ENCODE results near the gene BTG4.

The BTG4 gene

GRCh38 chr11:111460856-111461255 lies 51.3 kb downstream of the BTG4 start:
- DNase-seq (ENCODE audit: low read depth, low spot score): peak; percentile 26
- no peak for TF ChIP-seq CTCF (IDR thresholded peaks at IDR 0.05; ENCODE audit: low read depth, low read length)
- H3K4me3 ChIP-seq (ENCODE audit: low read depth, low read length): no peak overlapping the region
- in situ Hi-C loops (cut with HindIII; ENCODE audit: low sequenced_read_pairs): no loop called here

DNA sequence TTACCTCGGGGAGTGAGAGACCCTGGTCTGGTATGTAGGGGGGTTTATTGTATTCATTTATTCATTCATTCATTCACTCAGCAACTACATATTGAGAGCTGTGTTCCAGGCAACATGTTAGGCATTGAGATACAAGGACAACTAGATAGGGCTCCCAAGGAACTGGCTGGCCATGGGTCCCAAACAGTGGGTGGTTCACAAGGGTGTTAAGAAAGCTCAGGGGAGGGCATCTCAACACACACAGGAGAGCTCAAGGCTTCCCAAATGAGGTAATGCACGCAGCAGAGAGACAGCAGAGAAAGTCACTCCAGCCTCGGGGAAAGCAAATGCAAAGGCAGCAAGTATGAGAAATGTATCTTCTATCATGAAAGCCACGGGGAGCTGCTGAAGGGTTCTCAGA lies 51.8 kb downstream of the BTG4 start:
- DNase-seq (ENCODE audit: low read depth, low spot score): no peak
- no peak overlapping the region for H3K4me3 ChIP-seq (ENCODE audit: low read depth, low read length)
- TF ChIP-seq CTCF (IDR thresholded peaks at IDR 0.05; ENCODE audit: low read depth, low read length): no peak
- in situ Hi-C loops (cut with HindIII; ENCODE audit: low sequenced_read_pairs): no loop called here

GRCh38 chr11:111459506-111460270 lies 52.5 kb downstream of the BTG4 start:
- no peak for DNase-seq (ENCODE audit: low read depth, low spot score)
- no peak for TF ChIP-seq CTCF (IDR thresholded peaks at IDR 0.05; ENCODE audit: low read depth, low read length)
- no peak overlapping the region for H3K4me3 ChIP-seq (ENCODE audit: low read depth, low read length)
- in situ Hi-C loops (cut with HindIII; ENCODE audit: low sequenced_read_pairs): no loop called here

GRCh38 chr11:111457731-111458368 lies 54.3 kb downstream of the BTG4 start:
- no peak for DNase-seq (ENCODE audit: low read depth, low spot score)
- no peak overlapping the region for H3K4me3 ChIP-seq (ENCODE audit: low read depth, low read length)
- no peak for TF ChIP-seq CTCF (IDR thresholded peaks at IDR 0.05; ENCODE audit: low read depth, low read length)
- in situ Hi-C loops (cut with HindIII; ENCODE audit: low sequenced_read_pairs): no loop called here

- TF ChIP-seq CTCF (IDR thresholded peaks at IDR 0.05; ENCODE audit: low read depth, low read length): no peak
- in situ Hi-C loops (cut with HindIII; ENCODE audit: low sequenced_read_pairs): no loop called here
- no peak overlapping the region for H3K4me3 ChIP-seq (ENCODE audit: low read depth, low read length)
Observed at GRCh38 chr11:111456859-111457730, 55.1 kb downstream of the BTG4 start.

GRCh38 chr11:111456086-111456858 lies 55.9 kb downstream of the BTG4 start:
- H3K4me3 ChIP-seq (ENCODE audit: low read depth, low read length): no peak overlapping the region
- no peak for TF ChIP-seq CTCF (IDR thresholded peaks at IDR 0.05; ENCODE audit: low read depth, low read length)
- no peak for DNase-seq (ENCODE audit: low read depth, low spot score)
- in situ Hi-C loops (cut with HindIII; ENCODE audit: low sequenced_read_pairs): no loop called here

More at GRCh38 chr11:111456859-111457730, 55.1 kb downstream of the BTG4 start:
- no peak for DNase-seq (ENCODE audit: low read depth, low spot score)
